NOMO-1 treated with dmso at 0.1 percent for 144 hours (cell line): ENCODE results near the gene CCDC40.

Experiments
- DNase-seq: peaks from one replicate; lab custom pipeline; 2025; ENCODE audit not compliant: unreplicated experiment; lab: John Stamatoyannopoulos, UW

Gene CCDC40

GRCh38 chr17:80101011-80101945 is 64.8 kb downstream of the CCDC40 start, which contains the start of gene GAA:
Gene GAA (plus strand): TSS chr17:80101581. CDS start chr17:80104587, 3,006 bp downstream.
- peak; percentile 43 for DNase-seq

- DNase-seq: peak; percentile 52
These were observed 65.7 kb downstream of the CCDC40 start for GRCh38 chr17:80101946-80102663.

- DNase-seq: no peak
These were observed 66.4 kb downstream of the CCDC40 start for GRCh38 chr17:80102664-80103448.

GRCh38 chr17:80103449-80104085 is 67.1 kb downstream of the CCDC40 start:
- DNase-seq: no peak

GRCh38 chr17:80104321-80104955 is 68.0 kb downstream of the CCDC40 start:
- DNase-seq: no peak

GRCh38 chr17:80104956-80105375 is 68.5 kb downstream of the CCDC40 start:
- no peak for DNase-seq

- no peak for DNase-seq
These were observed 69.3 kb downstream of the CCDC40 start for GRCh38 chr17:80105762-80106161.

GRCh38 chr17:80106176-80106575 is 69.7 kb downstream of the CCDC40 start:
- DNase-seq: no peak

- no peak for DNase-seq
These were observed 70.3 kb downstream of the CCDC40 start for GRCh38 chr17:80106751-80107150.

- no peak for DNase-seq
These were observed 71.0 kb downstream of the CCDC40 start for GRCh38 chr17:80107231-80108021.

GRCh38 chr17:80108036-80108971 is 71.9 kb downstream of the CCDC40 start:
- DNase-seq: no peak

GRCh38 chr17:80109066-80109660 is 72.7 kb downstream of the CCDC40 start:
- DNase-seq: no peak

- no peak for DNase-seq
These were observed 73.4 kb downstream of the CCDC40 start for GRCh38 chr17:80109713-80110446.

- no peak for DNase-seq
These were observed 74.0 kb downstream of the CCDC40 start for GRCh38 chr17:80110447-80110812.

GRCh38 chr17:80110927-80111701 is 74.7 kb downstream of the CCDC40 start:
- DNase-seq: no peak

- DNase-seq: no peak
These were observed 75.4 kb downstream of the CCDC40 start for GRCh38 chr17:80111702-80112470.
